Cortex of kidney (tissue), 1 donor: Measurements from ENCODE around the gene PICALM.

Source experiments
- DNase-seq: peaks from one replicate; lab custom pipeline; 2025; lab: John Stamatoyannopoulos, UW

PICALM gene

DNA sequence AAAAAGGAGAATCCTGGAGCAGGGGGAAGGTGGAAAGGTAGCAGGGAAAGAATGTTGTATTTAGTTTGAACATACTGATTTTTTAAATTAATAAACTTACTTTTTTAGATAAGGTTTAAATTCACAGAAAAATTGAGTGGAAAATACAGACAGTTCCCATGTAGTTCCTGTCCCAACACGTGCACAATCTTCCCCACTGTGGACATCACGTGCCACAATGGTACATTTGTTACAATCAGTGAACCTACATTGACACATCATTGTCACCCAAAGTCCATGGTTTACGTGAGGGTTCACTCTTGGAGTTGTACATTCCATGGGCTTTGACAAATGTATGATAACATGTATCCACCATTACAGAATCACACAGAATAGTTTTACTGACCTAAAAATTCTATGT lies 10.5 kb upstream of the PICALM start:
- DNase-seq = no peak

DNA sequence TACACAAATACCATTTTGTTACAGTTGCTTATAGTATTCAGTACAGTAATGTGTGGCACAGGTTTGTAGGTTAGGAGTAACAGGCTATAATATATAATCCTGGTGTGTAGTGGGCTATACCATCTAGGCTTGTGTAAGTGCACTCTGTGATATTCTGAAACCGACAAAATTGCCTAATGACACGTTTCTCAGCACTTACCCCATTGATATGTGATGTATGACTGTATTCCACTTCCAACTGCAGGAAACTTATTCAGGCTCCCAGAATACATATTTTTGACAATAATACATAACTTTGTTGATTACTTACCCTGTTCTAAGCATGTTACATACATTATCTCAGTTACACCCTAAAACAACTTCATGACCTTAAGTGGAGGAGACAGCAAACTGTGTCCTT lies 5.1 kb upstream of the PICALM start:
- DNase-seq = no peak

DNA sequence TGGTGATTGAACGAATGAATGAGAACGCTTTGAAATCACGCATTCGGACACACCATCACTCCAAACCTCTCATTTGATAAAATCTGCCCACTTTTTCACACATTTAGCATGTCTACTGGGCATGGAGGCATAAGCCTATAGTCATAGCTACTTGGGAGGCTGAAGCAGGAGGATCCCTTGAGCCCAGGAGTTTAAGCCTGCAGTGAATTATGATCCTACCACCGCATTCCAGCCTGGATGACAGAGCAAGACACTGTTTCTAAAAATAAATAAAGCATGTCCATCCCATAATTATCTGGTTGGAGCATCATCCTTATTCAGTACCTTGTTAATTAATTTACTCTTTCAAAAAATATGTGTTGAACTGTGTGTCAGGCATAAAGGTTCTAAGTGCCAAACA lies 3.3 kb upstream of the PICALM start:
- DNase-seq = no peak

DNA sequence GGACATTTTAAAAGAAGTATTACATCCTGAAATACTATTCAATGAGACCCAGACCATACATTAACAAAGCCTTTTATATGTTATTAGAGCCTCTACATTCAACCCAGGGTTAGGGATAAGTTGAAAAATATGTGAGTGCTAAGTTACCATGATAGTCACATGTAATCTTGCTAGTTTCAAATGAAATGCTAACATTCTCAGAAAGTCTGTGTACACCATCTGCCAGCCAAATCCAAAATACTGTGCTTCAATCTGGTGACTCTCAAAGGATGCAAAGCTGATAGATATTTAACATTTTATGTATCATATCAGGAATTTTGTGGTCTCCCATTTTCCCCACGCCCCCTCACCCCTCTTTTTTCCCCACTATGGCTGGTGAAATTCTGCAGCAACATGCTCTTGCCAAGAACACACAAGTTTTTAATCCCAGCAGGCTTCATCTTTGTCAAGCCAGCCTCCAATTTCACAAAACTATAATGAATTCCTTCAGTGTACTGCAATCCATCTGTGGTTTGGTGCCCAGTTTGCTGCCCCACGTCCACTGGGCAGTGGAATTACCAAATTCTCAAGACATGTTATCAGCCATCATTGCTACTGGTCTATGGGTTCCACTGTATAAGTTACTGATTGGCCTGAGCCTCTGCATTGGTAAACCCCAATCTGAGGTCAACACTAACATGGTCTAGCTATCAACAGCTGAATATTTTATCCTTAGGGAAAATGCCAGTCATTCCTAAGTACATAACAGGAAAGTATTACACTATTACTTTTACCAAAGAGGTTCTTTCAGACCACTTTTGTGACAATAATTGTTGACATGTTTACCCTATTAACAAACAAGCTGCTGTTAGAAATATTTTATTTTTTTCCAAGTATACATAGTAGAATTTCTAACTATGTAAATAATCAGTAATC lies 1.5 kb upstream of the PICALM start:
- no peak for DNase-seq

DNA sequence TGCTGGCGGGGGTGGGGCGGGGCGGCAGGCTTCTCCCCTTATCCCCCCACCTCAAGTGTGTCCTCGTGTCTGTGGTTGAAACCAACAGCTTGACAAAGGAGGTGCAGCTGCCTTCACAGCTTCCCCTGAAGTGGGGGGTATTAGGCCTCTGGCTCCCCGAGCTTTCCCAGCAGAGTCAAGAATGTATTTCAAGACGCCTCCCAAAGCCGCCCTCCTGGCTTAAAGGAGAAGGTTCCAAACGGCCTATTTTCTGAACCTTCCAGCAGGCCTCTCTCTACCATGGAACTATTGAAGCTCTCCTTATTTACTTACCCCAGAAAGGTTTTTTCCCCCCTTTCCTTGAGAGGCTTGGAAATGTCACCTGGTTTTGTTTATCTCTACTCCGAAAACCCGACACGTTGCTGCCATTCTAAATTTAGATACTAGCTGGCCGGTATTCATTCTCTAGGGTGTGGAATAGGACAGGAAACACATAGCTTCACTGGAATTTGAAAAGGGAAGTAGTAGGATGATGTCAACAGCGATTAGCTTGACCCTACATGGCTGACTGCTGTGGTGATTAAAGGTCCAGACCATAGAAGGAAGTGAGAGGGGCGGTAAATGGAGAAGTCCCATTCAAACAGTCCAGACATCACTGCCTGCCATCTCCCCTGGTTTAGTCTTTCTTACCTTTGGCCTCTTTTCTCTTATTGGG lies 671 bp upstream of the PICALM start:
- DNase-seq = no peak

DNA sequence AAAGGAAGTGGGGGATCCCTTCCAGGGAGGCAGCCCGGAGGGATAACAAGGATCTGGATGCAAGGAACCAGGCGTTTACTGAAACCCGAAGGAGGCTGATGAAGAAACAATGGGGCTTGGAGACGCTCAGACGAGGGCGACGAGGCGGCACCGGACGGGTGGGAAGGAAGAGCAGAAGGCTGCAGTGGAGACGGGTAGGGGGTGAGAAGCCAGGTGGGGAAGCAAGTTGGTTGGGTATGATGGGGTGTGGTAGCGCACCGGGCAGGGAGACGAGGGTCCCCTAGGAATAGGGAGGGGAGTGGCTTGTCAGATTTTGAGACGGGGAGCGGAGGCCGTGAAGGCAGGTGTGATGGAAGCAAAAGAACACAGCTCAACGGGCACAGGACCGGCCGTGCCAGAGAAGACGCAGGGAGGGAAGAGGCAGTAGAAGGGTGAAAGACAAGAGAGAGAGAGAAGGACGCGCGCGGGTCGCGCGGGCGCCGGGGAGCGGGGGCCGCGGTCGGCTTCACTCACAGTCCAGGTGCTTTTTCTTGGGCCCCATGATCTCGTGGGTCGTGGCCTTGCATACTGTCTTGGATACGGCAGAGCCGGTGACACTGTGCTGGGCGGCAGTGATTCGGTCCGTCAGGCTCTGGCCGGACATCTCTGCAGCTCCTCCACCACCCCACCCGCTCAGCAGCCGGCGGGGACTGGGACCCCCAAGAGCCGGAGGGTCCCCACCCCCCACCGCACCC lies 579 bp downstream of the PICALM start:
- DNase-seq = no peak

DNA sequence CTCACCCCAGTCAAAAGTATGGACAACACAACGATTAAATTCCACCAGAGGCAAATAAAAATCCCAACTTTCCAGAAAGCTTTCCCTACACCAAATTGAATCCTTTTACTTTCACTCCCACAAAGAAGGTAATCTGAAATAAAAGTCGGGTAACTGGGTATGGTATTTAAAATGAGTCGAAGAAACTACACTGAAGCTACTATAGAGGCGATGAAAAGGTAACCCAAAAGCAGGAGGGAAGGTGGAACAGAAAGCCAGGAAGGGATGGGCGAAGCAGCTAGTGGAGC lies 1.1 kb downstream of the PICALM start:
- DNase-seq = no peak

DNA sequence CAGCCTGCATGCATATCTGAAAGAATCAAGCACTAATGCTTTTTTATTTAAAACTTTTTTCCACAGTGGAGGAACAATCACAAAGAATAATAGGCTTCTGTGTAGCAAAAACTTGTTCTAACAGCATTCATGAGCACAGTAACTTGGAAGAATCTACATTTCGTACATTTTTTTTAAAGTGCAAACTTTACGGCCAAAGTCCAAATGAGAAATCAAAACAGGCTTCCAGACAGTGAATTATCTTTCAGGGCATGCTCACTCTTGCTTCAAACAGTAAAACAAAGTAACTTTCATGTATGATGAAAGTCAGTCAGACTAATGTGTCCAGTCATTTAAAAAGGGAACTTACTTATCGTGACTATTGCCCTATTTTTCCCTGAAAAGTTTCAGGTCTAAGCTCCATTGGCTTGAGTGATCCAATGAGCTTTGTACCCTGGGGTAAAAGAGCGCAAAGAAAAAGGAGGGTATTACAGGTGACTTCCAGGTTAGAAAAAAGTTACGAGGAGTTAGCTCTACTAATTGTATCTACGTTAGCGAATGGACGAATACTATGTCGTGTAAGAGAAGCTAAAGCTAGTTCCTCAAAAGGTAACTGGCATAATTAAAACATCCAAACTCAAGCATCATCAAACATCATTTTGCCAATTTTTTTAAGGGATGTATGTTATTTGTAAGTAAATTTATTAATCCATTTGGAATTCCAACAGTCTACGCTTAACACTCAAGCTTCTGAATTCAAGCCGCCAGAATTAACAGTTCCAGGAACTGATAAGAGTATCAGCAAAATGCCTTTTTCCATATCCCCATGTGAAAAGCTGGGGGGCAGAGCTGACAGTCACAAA lies 1.7 kb downstream of the PICALM start:
- DNase-seq = no peak

DNA sequence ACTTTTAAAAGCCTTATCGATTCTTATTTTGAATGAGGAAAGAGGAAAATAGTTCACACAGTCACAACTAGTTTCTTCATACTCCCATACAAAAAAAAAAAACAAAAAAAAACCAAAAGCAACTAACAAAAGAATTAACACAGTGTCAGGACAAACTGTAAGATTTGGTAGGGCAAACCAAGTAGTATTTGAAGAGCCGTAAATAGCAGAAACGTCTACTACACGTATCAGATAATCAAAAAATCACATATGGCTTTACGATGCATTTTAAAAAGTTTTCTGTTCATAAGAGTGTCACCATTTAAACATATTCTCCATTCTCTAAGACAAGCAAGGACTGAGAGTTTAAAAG lies 2.3 kb downstream of the PICALM start:
- no peak for DNase-seq

DNA sequence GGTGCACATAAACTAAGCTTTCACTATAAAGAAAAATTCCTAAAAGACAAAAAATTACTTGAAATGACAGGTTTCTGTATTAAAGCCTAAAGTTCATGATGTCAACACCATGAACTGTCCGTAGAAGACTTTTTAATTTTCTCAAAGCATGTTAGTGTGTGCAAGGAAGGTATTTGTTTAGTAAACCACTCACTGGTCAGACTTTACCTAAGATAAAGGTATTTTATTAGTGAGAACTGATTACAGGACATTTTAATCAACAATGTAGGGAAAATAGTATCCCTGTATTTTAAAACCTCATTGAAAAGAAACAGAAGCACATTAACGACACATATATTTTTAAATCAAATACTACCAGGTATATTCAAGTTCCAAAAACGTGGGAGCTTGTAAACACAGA lies 2.9 kb downstream of the PICALM start:
- no peak for DNase-seq

DNA sequence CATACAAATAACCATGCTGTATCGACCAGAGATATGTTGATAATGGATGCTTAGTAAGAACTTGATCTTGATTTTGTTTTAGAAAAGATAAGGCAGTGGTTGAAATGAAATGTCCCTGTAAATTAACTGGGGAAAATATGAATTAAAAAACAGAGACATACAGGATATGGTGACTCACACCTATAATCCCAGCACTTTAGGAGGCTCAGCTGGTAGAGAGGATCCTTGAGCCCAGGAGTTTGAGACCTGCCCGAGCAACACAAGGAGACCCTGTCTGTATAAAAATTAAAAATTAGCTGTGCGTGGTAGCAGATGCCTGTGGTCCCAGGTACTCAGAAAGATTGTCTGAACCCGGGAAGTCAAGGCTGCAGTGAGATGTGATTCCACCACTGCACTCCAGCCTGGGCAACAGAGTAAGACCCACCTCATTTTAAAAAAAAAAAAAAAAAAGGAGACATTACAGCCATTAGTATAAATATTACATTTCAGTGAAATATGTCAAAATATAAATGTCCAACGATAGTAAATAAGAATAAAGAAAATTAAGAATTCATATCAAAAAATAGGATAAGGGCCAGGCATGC lies 4.6 kb downstream of the PICALM start:
- no peak for DNase-seq

DNA sequence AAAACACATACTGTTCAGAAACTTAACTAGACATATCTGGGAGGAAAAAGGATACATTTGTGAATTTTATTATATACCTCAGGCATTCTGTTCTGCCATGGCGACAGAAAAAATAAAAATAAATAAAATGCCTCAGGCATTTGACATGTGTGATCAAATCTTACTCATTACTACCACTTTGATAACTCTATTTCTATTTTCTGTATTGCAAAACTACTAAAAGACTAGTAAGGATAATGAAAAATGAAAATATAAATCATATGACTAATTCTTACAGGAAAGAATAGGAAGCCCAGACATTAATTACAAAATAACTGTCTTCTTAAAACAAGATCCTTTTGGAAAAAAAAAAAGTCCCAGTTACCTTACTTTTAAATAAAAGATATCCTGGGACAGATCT lies 5.3 kb downstream of the PICALM start:
- DNase-seq = no peak

DNA sequence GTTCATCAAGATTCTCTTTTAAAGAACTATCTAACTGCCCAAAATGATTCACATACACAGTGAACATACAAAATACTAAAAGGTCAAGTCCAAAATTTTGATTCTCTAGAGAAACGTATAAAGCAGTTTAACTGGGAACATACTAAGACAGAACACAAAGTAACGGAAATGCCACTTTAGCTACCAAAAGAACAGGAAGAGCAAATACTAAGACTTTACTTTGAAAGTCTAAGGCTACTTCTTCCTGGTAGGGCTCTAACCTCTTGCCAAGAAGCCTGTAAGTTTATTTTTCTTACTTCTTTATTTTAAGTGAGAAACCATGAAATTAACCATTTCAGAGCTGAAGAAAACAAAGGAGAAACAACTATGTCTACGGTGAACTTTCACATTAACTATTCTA lies 6.2 kb downstream of the PICALM start:
- no peak for DNase-seq

DNA sequence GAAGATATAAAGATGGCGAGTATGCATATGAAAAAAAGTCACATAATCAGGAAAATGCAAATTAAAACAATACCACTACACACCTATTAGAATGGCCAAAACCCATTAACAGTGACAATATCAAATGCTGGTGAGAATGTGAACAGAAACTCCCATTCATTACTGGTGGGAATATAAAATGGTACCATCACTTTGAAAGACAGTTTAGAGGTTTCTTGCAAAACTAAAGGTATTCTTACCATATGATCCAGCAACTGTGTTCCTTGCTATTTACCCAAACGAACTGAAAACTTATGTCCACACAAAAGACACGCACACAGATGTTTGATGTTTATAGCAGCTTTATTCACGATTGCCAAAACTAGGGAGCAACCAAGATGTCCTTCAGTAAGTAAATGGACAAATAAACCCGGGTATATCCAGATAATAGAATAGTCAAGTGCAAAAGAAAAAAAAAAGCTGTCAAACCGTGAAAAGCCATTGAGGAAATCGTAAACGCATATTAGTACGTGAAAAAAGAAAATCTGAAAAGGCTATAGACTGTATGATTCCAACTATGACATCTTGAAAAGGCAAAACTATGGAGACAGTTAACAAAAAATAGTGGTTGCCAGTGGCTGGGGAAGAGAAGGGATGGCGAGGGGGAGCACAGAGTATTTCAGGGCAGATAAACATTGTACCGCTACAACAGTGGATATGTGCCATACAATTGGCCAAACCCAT lies 7.2 kb downstream of the PICALM start:
- no peak for DNase-seq

DNA sequence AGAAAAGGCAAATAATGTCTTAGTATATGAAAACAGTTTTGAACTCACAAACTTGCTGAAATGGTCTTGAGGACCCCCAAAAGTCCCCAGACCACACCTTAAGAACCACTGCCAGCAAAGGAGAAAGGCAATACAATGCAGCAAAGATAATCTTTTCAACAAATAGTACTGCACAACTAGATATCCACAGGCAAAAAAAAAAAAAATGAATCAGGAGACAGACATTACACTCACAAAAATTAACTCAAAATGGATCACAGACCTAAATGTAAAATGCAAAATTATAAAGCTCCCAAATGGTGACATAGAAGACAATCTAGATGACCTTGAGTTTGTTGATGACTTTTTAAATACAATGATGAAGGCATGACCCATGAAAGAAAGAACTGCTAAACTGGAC lies 8.3 kb downstream of the PICALM start:
- DNase-seq = no peak

DNA sequence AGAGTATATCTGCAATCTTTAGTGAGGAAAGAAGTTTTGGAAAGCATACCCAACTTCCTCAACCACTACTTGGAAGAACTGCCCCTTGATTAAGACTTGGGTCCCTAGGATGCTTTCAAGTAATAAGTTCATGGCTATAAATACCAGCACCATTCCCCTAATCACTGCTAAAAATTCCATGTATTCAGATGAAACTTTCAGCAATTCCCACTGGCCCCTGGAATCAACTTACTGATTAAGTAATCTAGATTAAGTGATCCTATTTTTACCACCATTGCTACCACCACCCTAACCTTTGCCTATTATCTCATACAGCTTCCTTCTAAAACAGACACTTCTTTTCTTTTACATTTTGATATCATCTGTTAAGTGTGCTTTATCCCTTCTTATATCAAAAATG lies 10.5 kb downstream of the PICALM start:
- no peak for DNase-seq

DNA sequence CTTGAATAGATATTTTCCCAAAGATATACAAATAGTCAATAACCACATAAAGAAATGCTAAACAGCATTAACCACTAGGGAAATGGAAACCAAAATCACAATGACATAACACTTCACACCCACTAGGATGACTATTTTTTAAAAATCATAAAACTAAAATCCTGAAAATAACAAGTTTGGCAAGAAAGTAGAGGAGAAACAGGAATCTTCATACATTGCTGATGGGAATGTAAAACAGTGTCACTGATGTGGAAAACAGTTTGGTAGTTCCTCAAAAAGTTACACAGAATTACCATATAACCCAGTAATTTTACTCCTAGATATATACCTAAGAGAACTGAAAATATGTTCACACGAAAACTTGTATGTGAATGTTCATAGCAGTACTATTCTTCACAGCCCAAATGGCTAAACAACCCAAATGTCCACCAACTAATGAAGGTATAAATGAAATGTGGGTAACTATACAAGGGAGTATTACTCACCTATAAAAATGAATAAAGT lies 12.5 kb downstream of the PICALM start:
- DNase-seq = no peak

DNA sequence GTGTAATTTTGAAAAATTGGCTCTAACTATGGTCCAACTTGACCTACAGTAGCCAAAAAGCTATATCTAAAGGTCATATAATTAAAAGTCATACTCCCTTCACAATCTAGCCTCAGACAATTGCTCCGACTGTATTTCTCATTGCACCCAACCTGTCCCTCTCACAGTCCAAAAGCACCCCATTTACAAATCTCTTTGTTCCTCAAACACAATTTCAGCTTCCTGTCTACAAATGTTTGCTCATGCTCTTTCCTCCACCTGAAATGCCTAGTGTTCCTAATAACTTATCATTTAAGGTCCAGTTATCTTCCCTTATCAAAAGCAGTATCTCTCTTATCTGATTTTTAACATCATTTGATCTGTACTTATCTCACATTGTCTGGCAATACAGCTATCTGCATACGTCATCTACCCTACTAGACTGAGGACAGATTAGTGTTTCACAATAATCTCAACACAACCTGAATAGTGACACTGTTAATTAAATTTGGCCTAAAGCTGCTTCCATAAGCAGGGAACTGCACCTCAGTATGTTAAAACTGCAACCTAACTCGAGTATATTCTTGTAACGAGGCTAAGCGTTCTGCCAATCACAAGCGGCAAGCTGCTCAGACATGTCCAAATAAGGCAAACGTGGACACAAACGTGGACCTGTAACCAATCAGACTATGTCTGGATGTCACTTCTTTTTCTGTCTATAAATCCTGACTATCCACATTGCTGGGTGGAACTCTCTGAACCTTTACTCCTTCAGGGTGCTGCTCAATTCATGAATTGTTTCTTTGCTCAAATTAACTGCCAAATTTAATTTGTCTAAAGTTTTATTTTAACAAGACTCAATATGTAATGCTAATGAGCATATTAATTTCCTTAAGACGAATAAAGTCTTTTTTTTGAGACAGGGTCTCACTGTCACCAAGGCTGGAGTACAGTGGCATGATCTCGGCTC lies 15.9 kb downstream of the PICALM start:
- DNase-seq = no peak

DNA sequence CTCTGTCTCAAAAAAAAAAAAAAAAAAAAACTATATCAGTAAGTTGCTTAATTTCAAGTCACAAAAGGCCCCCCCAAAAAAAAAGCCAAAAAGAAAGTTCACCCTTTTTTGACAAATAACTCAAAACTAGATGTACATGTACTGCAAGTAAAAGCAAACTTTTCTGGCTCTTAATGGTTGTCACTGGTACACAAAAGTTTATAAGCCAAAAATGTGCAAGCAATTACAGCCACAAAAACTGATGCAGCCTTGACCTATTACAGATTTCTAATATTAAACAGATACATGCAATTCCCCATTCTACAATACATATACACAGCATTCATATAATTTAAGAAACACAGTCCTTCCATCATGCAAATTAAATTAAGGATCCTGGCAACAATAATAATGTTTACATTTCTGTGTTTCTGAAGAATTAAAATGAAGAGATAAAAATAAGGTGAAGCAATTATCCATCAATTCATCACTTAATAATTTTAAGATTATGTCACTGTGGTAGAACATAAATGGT lies 18.6 kb downstream of the PICALM start:
- no peak for DNase-seq
